K562 (cell line): Measurements from ENCODE around the gene NABP1. TPM values are rescaled to one million over a fixed set of nuclear protein-coding genes. Genes with fewer than 3 reads are reported as not detected.

Experiments
- ERF ChIP-seq: fragments of 450-650 bp; formaldehyde crosslinking; IDR thresholded peaks from 2 replicates; pipeline ENCODE4 v1.4.0; 2020; ENCODE audit warnings: mild to moderate bottlenecking, mixed read lengths
- FOXM1 ChIP-seq, 2 experiments: fragments of 450-650 bp in 1 of 2; sonication (generic) in 1 of 2; formaldehyde crosslinking in 1 of 2; IDR thresholded peaks; 2 replicates each; pipeline versions ENCODE4 v1.6.1 to v1.9.0; 2017 to 2022; ENCODE audit warnings: low read depth in 2 of 2, mild to moderate bottlenecking in 2 of 2, missing genetic modification reagents in 1 of 2, moderate library complexity in 1 of 2
- ILK ChIP-seq: fragments of 450-650 bp; IDR thresholded peaks from 2 replicates; pipeline ENCODE4 v1.6.1; 2016; ENCODE audit warnings: missing genetic modification characterization, low read depth, mild to moderate bottlenecking, missing compliant biosample characterization, moderate library complexity, borderline replicate concordance
- TCF7 ChIP-seq: sonication (generic); IDR thresholded peaks from 2 replicates; pipeline ENCODE4 v1.6.1; 2016; ENCODE audit warnings: antibody characterized with exemption, borderline replicate concordance
- ZNF408 ChIP-seq: fragments of 250-450 bp; sonication (Bioruptor Pico); IDR thresholded peaks from 2 replicates; pipeline ENCODE4 v1.4.0; 2020; ENCODE audit warnings: low read depth, mild to moderate bottlenecking, moderate library complexity
- ZNF695 ChIP-seq: fragments of 450-650 bp; formaldehyde crosslinking; IDR thresholded peaks from 2 replicates; pipeline ENCODE4 v1.4.0; 2020; ENCODE audit warnings: mild to moderate bottlenecking, moderate library complexity
- polyA plus RNA-seq, 8 experiments: library from polyadenylated mRNA; depleted of rRNA in 4 of 8; stranded (reverse) in 5 of 8; unstranded in 3 of 8; fragments of >200 nt; fragmentation: Nextera tagmentation in 2 of 8; fragmentation: Illumina TruSeq in 1 of 8; extraction: Ambion mirVana in 2 of 8; extraction: Trizol in 1 of 8; gene quantifications; 2 replicates each; pipeline versions ENCODE4 v1.2.1 to v1.2.3, GENCODE V29; 2011 to 2014; ENCODE audit warnings: inconsistent platforms in 1 of 8, missing spikeins in 1 of 8
- total RNA-seq, 7 experiments: library from RNA; depleted of rRNA in 6 of 7; stranded (reverse); fragments of >200 nt in 6 of 7; fragmentation: Illumina TruSeq in 2 of 7; extraction: Trizol in 2 of 7; gene quantifications; 2 replicates each; pipeline versions ENCODE4 v1.2.1 to v1.2.3, GENCODE V29; 2011 to 2021; ENCODE audit warnings: low replicate concordance in 1 of 7
- TF ChIP-seq, protein P1 (sequence below), 2 experiments: fragments of 150-350 bp in 1 of 2; IDR thresholded peaks; 2 replicates each; pipeline ENCODE4 v1.6.1; 2012 to 2016; ENCODE audit warnings: low read depth in 2 of 2, low read length in 2 of 2, mild to moderate bottlenecking in 1 of 2, moderate library complexity in 1 of 2
- TF ChIP-seq, protein P2 (sequence below), 3 experiments: fragments of 200-800 bp in 1 of 3; sonication (Bioruptor generic) in 1 of 3; sonication (generic) in 1 of 3; formaldehyde crosslinking in 1 of 3; IDR thresholded peaks; 2 replicates each; pipeline versions ENCODE4 v1.6.1 to v1.8.0; 2016 to 2022; ENCODE audit warnings: mild to moderate bottlenecking in 2 of 3, missing compliant biosample characterization in 2 of 3, missing genetic modification characterization in 2 of 3, missing genetic modification reagents in 1 of 3

Gene NABP1
- total and polyA plus RNA-seq, 9 of the 15 experiments (the other 6 are each of a cell fraction or from before 2014, with no cell fraction given), result 12.8 to 44.0 (median 20.2) TPM

DNA sequence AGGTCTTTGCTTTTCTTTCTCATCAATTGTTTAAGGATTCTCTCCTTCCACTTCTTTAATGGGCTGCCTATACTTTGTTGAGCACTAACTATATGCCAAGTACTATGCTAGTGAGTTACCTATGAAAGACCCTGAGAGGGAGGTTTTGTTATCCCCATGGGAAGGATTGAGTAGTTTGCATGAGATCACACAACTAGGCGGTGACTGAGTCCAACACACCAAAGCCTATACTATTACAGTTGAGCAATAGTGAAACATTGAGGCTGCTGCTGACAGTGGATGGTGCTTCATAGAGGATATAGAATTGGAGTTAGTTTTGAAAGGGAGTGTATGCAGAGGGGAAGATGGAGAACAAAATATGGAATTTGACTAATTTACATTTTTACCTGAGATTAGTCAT, 15.8 kb downstream of the NABP1 start (continued):
- TF ChIP-seq, protein P1, sequence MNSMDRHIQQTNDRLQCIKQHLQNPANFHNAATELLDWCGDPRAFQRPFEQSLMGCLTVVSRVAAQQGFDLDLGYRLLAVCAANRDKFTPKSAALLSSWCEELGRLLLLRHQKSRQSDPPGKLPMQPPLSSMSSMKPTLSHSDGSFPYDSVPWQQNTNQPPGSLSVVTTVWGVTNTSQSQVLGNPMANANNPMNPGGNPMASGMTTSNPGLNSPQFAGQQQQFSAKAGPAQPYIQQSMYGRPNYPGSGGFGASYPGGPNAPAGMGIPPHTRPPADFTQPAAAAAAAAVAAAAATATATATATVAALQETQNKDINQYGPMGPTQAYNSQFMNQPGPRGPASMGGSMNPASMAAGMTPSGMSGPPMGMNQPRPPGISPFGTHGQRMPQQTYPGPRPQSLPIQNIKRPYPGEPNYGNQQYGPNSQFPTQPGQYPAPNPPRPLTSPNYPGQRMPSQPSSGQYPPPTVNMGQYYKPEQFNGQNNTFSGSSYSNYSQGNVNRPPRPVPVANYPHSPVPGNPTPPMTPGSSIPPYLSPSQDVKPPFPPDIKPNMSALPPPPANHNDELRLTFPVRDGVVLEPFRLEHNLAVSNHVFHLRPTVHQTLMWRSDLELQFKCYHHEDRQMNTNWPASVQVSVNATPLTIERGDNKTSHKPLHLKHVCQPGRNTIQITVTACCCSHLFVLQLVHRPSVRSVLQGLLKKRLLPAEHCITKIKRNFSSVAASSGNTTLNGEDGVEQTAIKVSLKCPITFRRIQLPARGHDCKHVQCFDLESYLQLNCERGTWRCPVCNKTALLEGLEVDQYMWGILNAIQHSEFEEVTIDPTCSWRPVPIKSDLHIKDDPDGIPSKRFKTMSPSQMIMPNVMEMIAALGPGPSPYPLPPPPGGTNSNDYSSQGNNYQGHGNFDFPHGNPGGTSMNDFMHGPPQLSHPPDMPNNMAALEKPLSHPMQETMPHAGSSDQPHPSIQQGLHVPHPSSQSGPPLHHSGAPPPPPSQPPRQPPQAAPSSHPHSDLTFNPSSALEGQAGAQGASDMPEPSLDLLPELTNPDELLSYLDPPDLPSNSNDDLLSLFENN (IDR thresholded peaks at IDR 0.05; ENCODE audit: low read depth in 2 of 2, low read length in 2 of 2), result no peak
- TF ChIP-seq ILK (tag), result no peak
- TF ChIP-seq TCF7, result no peak
- TF ChIP-seq, protein P2, sequence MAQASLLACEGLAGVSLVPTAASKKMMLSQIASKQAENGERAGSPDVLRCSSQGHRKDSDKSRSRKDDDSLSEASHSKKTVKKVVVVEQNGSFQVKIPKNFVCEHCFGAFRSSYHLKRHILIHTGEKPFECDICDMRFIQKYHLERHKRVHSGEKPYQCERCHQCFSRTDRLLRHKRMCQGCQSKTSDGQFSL (CRISPR knock-in tag; IDR thresholded peaks at IDR 0.05), result no peak
- TF ChIP-seq, protein P2 (tag; IDR thresholded peaks at IDR 0.05), result no peak
- no peak for TF ChIP-seq FOXM1 (IDR thresholded peaks at IDR 0.05; ENCODE audit: low read depth)
- no peak for TF ChIP-seq FOXM1 (CRISPR knock-in tag; IDR thresholded peaks at IDR 0.05; ENCODE audit: low read depth)
- no peak for TF ChIP-seq ZNF408 (CRISPR knock-in tag)
- TF ChIP-seq ERF (CRISPR knock-in tag), result no peak
- TF ChIP-seq ZNF695 (CRISPR knock-in tag), result no peak
